SK-N-SH treated with all-trans-retinoic acid at 6 μM for 48 hours (cell line): ENCODE measurements around the gene AREL1.

Source experiments
- ATAC-seq: fragments of 200-7000 bp; cut with Tn5 transposase; 3 replicates; pipeline ENCODE4 v1.9.1; 2020; ENCODE audit warnings: mild to moderate bottlenecking, moderate library complexity
- ARNTL ChIP-seq: fragments of 450-650 bp; formaldehyde crosslinking; IDR thresholded peaks from 2 replicates; pipeline ENCODE4 v1.5.0; 2020; ENCODE audit warnings: low read depth, mild to moderate bottlenecking, moderate library complexity, borderline replicate concordance
- BACH2 ChIP-seq: fragments of 250-450 bp; sonication (Bioruptor Pico); IDR thresholded peaks from 2 replicates; pipeline ENCODE4 v1.9.0; 2021; ENCODE audit warnings: mild to moderate bottlenecking, borderline replicate concordance
- CSDC2 ChIP-seq: fragments of 250-450 bp; sonication (Bioruptor Pico); IDR thresholded peaks from 2 replicates; pipeline ENCODE4 v1.5.0; 2020; ENCODE audit warnings: mild to moderate bottlenecking, moderate library complexity
- ESRRG ChIP-seq: fragments of 250-450 bp; sonication (Bioruptor Pico); IDR thresholded peaks from 2 replicates; pipeline ENCODE4 v1.6.1; 2021; ENCODE audit warnings: mild to moderate bottlenecking
- GLIS3 ChIP-seq: fragments of 250-450 bp; sonication (Bioruptor Pico); IDR thresholded peaks from 2 replicates; pipeline ENCODE4 v1.5.0; 2020; ENCODE audit warnings: mild to moderate bottlenecking, moderate library complexity
- ISL1 ChIP-seq: fragments of 250-450 bp; sonication (Bioruptor Pico); IDR thresholded peaks from 2 replicates; pipeline ENCODE4 v2.1.2; 2022; ENCODE audit warnings: mild to moderate bottlenecking, moderate library complexity
- OSR1 ChIP-seq: fragments of 250-450 bp; sonication (Bioruptor Pico); IDR thresholded peaks from 2 replicates; pipeline ENCODE4 v1.8.0; 2022; ENCODE audit warnings: moderate library complexity, mild to moderate bottlenecking, inconsistent platforms
- PPARA ChIP-seq: fragments of 250-450 bp; sonication (Bioruptor Pico); IDR thresholded peaks from 2 replicates; pipeline ENCODE4 v1.5.0; 2020; ENCODE audit warnings: mild to moderate bottlenecking, borderline replicate concordance
- SNAI2 ChIP-seq: fragments of 250-450 bp; sonication (Bioruptor Pico); IDR thresholded peaks from 2 replicates; pipeline ENCODE4 v1.5.0; 2020; ENCODE audit warnings: mild to moderate bottlenecking, moderate library complexity
- TCF4 ChIP-seq: fragments of 250-450 bp; sonication (Bioruptor Pico); IDR thresholded peaks from 2 replicates; pipeline ENCODE4 v1.8.0; 2021; ENCODE audit warnings: mild to moderate bottlenecking, moderate library complexity, borderline replicate concordance
- TOX ChIP-seq: fragments of 250-450 bp; sonication (Bioruptor Pico); IDR thresholded peaks from 2 replicates; pipeline ENCODE4 v1.8.0; 2021; ENCODE audit warnings: mild to moderate bottlenecking, moderate library complexity, borderline replicate concordance
- ZFP30 ChIP-seq: fragments of 450-650 bp; formaldehyde crosslinking; IDR thresholded peaks from 2 replicates; pipeline ENCODE4 v1.5.0; 2022; ENCODE audit warnings: mild to moderate bottlenecking, moderate library complexity
- ZNF8 ChIP-seq: fragments of 450-650 bp; formaldehyde crosslinking; IDR thresholded peaks from 2 replicates; pipeline ENCODE4 v1.5.0; 2020; ENCODE audit warnings: mild to moderate bottlenecking, moderate library complexity
- TF ChIP-seq, protein P1 (sequence below): fragments of 250-450 bp; sonication (Bioruptor Pico); IDR thresholded peaks from 2 replicates; pipeline ENCODE4 v1.5.1; 2020; ENCODE audit warnings: low read depth, mild to moderate bottlenecking, moderate library complexity
- TF ChIP-seq, protein P2 (sequence below): fragments of 250-450 bp; sonication (Bioruptor Pico); IDR thresholded peaks from 2 replicates; pipeline ENCODE4 v1.8.0; 2021; ENCODE audit warnings: low read depth, mild to moderate bottlenecking, moderate library complexity, borderline replicate concordance
- TF ChIP-seq, protein P3 (sequence below): fragments of 250-450 bp; sonication (Bioruptor Pico); IDR thresholded peaks from 2 replicates; pipeline ENCODE4 v1.5.0; 2020; ENCODE audit warnings: mild to moderate bottlenecking, moderate library complexity
- TF ChIP-seq, protein P4 (sequence below): fragments of 250-450 bp; sonication (Bioruptor Pico); IDR thresholded peaks from 2 replicates; pipeline ENCODE4 v1.5.1; 2021; ENCODE audit warnings: mild to moderate bottlenecking, moderate library complexity

The AREL1 gene

DNA sequence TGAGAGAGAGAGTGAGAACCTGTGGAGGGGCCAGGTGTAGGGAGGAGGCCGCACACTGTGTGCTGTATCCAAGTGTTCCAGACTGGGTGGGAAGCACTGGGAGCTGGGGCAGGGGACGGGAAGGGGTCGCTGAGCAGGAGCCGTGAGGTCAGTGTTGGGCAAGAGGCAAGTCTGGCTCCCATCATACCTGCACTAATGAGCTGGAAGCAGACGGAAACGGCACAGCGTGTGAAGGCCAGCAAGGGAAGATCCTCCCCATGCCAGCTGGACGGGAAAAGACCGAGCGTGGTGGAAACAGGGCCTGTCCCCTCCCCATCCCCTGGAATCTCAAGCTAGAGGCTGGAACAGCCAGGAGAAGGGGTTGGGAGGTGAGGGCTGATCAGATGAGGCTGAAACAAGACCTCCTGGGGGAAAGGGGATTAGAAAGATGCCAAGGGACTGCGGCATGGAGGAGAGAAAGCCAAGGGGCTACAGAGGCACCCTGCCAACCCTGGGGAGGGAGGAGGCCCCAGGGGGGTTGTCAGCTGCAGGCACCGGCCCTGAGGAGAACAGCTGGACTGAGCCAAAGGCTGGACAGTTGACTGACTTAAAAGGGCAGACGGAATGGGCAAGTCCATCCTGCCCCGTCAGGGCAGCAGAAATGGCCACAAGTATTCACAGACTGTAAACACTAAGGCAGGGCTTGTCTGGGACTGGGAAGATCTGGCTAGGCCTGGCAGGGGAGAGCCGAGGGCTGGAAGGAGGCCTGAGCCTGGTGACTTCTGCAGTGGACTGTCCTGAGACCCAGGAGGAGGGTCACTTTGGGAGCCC lies 81.8 kb downstream of the AREL1 start:
- ATAC-seq = no peak
- TF ChIP-seq, protein P1, sequence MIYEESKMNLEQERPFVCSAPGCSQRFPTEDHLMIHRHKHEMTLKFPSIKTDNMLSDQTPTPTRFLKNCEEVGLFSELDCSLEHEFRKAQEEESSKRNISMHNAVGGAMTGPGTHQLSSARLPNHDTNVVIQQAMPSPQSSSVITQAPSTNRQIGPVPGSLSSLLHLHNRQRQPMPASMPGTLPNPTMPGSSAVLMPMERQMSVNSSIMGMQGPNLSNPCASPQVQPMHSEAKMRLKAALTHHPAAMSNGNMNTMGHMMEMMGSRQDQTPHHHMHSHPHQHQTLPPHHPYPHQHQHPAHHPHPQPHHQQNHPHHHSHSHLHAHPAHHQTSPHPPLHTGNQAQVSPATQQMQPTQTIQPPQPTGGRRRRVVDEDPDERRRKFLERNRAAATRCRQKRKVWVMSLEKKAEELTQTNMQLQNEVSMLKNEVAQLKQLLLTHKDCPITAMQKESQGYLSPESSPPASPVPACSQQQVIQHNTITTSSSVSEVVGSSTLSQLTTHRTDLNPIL = no peak
- no peak for TF ChIP-seq GLIS3
- no peak for TF ChIP-seq BACH2 (CRISPR knock-in tag)
- TF ChIP-seq TOX (CRISPR knock-in tag) = no peak
- no peak for TF ChIP-seq CSDC2 (CRISPR knock-in tag)
- no peak for TF ChIP-seq ISL1 (CRISPR knock-in tag)

DNA sequence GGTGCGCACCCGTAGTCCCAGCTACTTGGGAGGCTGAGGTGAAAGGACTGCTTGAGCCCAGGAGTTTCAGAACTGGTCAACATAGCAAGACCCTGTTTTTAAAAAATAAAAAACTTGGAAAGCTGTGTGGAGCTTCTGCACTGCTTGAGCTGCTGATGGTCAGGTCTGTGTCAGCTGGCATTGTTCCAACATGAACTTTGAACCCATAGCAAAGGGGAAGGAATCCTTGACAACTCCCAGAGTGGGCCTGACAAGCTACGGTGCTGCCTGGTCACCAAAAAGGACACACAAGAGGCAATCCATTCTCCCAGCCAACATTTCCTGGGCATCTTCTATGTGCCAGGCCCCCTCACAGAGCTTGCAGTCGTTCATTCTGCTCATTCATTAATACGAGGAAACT lies 84.5 kb downstream of the AREL1 start:
- TF ChIP-seq ARNTL (CRISPR knock-in tag) (no peak), ESRRG (CRISPR knock-in tag) (no peak), ISL1 (CRISPR knock-in tag) (no peak), ZNF8 (no peak), OSR1 (no peak)
- TF ChIP-seq, protein P1 = no peak
- TF ChIP-seq, protein P2, sequence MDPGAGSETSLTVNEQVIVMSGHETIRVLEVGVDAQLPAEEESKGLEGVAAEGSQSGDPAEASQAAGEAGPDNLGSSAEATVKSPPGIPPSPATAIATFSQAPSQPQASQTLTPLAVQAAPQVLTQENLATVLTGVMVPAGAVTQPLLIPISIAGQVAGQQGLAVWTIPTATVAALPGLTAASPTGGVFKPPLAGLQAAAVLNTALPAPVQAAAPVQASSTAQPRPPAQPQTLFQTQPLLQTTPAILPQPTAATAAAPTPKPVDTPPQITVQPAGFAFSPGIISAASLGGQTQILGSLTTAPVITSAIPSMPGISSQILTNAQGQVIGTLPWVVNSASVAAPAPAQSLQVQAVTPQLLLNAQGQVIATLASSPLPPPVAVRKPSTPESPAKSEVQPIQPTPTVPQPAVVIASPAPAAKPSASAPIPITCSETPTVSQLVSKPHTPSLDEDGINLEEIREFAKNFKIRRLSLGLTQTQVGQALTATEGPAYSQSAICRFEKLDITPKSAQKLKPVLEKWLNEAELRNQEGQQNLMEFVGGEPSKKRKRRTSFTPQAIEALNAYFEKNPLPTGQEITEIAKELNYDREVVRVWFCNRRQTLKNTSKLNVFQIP (CRISPR knock-in tag) = no peak

DNA sequence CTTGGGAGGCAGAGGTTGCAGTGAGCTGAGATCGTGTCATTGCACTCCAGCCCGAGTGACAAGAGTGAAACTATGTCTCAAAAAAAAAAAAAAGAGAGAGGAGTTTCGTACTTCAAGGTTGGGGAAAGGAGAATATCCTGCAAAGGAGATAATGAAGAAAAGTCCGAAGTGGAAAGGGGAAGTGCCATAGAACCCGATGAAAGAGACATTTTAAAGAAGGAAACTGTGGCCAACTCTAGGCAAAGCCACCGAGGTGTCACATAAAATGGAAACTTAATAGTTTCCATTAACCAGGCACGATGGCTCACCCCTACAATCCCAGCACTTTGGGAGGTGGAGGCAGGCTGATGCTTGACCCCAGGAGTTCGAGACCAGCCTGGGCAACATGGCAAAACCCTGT lies 85.8 kb downstream of the AREL1 start:
- TF ChIP-seq SNAI2 (CRISPR knock-in tag) (no peak), ARNTL (CRISPR knock-in tag) (no peak), PPARA (CRISPR knock-in tag) (no peak), ZFP30 (no peak), ZNF8 (no peak), TCF4 (CRISPR knock-in tag) (no peak)
- TF ChIP-seq, protein P3, sequence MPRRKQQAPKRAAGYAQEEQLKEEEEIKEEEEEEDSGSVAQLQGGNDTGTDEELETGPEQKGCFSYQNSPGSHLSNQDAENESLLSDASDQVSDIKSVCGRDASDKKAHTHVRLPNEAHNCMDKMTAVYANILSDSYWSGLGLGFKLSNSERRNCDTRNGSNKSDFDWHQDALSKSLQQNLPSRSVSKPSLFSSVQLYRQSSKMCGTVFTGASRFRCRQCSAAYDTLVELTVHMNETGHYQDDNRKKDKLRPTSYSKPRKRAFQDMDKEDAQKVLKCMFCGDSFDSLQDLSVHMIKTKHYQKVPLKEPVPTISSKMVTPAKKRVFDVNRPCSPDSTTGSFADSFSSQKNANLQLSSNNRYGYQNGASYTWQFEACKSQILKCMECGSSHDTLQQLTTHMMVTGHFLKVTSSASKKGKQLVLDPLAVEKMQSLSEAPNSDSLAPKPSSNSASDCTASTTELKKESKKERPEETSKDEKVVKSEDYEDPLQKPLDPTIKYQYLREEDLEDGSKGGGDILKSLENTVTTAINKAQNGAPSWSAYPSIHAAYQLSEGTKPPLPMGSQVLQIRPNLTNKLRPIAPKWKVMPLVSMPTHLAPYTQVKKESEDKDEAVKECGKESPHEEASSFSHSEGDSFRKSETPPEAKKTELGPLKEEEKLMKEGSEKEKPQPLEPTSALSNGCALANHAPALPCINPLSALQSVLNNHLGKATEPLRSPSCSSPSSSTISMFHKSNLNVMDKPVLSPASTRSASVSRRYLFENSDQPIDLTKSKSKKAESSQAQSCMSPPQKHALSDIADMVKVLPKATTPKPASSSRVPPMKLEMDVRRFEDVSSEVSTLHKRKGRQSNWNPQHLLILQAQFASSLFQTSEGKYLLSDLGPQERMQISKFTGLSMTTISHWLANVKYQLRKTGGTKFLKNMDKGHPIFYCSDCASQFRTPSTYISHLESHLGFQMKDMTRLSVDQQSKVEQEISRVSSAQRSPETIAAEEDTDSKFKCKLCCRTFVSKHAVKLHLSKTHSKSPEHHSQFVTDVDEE = no peak
- TF ChIP-seq, protein P4, sequence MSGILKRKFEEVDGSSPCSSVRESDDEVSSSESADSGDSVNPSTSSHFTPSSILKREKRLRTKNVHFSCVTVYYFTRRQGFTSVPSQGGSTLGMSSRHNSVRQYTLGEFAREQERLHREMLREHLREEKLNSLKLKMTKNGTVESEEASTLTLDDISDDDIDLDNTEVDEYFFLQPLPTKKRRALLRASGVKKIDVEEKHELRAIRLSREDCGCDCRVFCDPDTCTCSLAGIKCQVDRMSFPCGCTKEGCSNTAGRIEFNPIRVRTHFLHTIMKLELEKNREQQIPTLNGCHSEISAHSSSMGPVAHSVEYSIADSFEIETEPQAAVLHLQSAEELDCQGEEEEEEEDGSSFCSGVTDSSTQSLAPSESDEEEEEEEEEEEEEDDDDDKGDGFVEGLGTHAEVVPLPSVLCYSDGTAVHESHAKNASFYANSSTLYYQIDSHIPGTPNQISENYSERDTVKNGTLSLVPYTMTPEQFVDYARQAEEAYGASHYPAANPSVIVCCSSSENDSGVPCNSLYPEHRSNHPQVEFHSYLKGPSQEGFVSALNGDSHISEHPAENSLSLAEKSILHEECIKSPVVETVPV (CRISPR knock-in tag) = no peak
- TF ChIP-seq, all 23 proteins: peak for 0

More for the DNA sequence above, 84.5 kb downstream of the AREL1 start:
- no peak for ATAC-seq

DNA sequence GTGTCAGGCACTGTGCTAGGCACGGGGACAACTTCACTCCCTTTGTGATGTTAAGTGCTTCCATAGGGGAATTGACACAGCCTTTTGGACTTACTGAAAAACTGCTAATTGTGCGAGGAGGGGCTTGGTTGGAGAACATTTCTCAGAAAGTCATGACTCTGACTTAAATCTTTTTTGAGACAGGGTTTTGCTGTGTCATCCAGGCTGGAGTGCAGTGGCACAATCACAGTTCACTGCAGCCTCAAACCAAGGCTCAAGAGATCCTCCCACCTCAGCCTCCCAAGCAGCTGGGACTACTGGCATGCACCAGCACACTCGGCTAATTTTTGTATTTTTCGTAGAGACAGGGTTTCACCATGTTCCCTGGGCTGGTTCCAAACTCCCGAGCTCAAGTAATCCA lies 90.6 kb downstream of the AREL1 start:
- no peak for ATAC-seq
- TF ChIP-seq SNAI2 (CRISPR knock-in tag) = no peak
- TF ChIP-seq, protein P3 = no peak

More for the DNA sequence above, 85.8 kb downstream of the AREL1 start:
- ATAC-seq = no peak
